ENCODE measurements around the gene CNTFR. TPM values are rescaled to one million over a fixed set of nuclear protein-coding genes. Genes with fewer than 3 reads are reported as not detected.
A peak's percentile ranks its signal among the peaks of the same experiment; 100 is the strongest.

Gene CNTFR
- total RNA-seq, 4 donors from 2014 or later = 0.29 to 4.6 (median 0.40) TPM; not detected in 1

- Histone ChIP-seq H3K9me3 (no peaks in the 10 kb centered on the region), H3K4me3 (no peak overlapping the region), H3K27ac (no peak overlapping the region), H3K36me3 (peaks cover 0 to 11% (median 0%) of the 10 kb centered on the region in 3 donors), H3K27me3 (peaks cover 0 to 56% (median 17%) of the 10 kb centered on the region in 4 donors), H3K4me1 (peaks cover 0 to 43% (median 19%) of the 10 kb centered on the region in 3 donors)
- 29 to 34% methylated on average over 5 of the region's 5 CpGs for WGBS, 2 donors
- no peak for TF ChIP-seq POLR2A (IDR thresholded peaks at IDR 0.05)
- TF ChIP-seq CTCF (IDR thresholded peaks at IDR 0.05) = no peak
- no peak for DNase-seq
- intact Hi-C loops (cut with DNase I) = no loop called here
Observed at GRCh38 chr9:34630402-34631154, 41.1 kb upstream of the CNTFR start.

- Histone ChIP-seq H3K4me1 (peaks cover 0 to 34% (median 17%) of the 10 kb centered on the region in 3 donors), H3K27me3 (peaks cover under 1 to 67% (median 25%) of the 10 kb centered on the region in 4 donors), H3K4me3 (no peak overlapping the region), H3K36me3 (no peaks in the 10 kb centered on the region), H3K27ac (no peak overlapping the region), H3K9me3 (no peaks in the 10 kb centered on the region)
- TF ChIP-seq CTCF (IDR thresholded peaks at IDR 0.05) = no peak
- no peak for TF ChIP-seq POLR2A (IDR thresholded peaks at IDR 0.05)
- WGBS, 2 donors = 15 to 26% methylated on average over 5 of the region's 5 CpGs
- intact Hi-C loops (cut with DNase I) = no loop called here
- no peak for DNase-seq
Observed at GRCh38 chr9:34629491-34629808, 39.9 kb upstream of the CNTFR start.

- DNase-seq = no peak
- intact Hi-C loops (cut with DNase I) = no loop called here
- Histone ChIP-seq H3K36me3 (no peaks in the 10 kb centered on the region), H3K27me3 (peaks cover 3 to 73% (median 31%) of the 10 kb centered on the region in 4 donors), H3K9me3 (no peaks in the 10 kb centered on the region), H3K27ac (no peak within 1 kb of the TSS), H3K4me1 (peaks cover 0 to 36% (median 17%) of the 10 kb centered on the region in 3 donors), H3K4me3 (peak within 1 kb of the TSS; percentile 22 to 71 (median 46))
- WGBS, 2 donors = 0 to 1% methylated on average over 22 to 34 of the region's 69 CpGs
- TF ChIP-seq CTCF (IDR thresholded peaks at IDR 0.05) (peak in 1 of 6 experiments; percentile 4), POLR2A (IDR thresholded peaks at IDR 0.05) (no peak)
Observed at GRCh38 chr9:34628656-34629490, 39.3 kb upstream of the CNTFR start, which contains the start of gene ARID3C. Gene ARID3C, minus strand, starts transcription at chr9:34629066. Its CDS starts 1,052 bp downstream, at chr9:34628014.

GRCh38 chr9:34627716-34628655 is 38.5 kb upstream of the CNTFR start:
- peaks cover 3 to 82% (median 38%) of the 10 kb centered on the region in 4 donors for H3K27me3 ChIP-seq

More at GRCh38 chr9:34627716-34628655, 38.5 kb upstream of the CNTFR start:
- Histone ChIP-seq H3K4me3 (peak overlapping the region; percentile 22 to 71 (median 46)), H3K36me3 (no peaks in the 10 kb centered on the region), H3K9me3 (no peaks in the 10 kb centered on the region), H3K27ac (no peak overlapping the region), H3K4me1 (peaks cover 7 to 41% (median 23%) of the 10 kb centered on the region in 3 donors)
- intact Hi-C loops (cut with DNase I) = no loop called here
- DNase-seq = no peak
- WGBS, 2 donors = 36 to 55% methylated on average over 12 to 16 of the region's 20 CpGs
- no peak for TF ChIP-seq POLR2A (IDR thresholded peaks at IDR 0.05)
- no peak for TF ChIP-seq CTCF (IDR thresholded peaks at IDR 0.05)
